ENCODE results near the gene LHX3. TPM values are rescaled to one million over a fixed set of nuclear protein-coding genes. Genes with fewer than 3 reads are reported as not detected.

LHX3 gene
- polyA plus RNA-seq, 2 of the 4 experiments (the other 2 are of a cell fraction): 0.03 TPM; not detected in 1

DNA sequence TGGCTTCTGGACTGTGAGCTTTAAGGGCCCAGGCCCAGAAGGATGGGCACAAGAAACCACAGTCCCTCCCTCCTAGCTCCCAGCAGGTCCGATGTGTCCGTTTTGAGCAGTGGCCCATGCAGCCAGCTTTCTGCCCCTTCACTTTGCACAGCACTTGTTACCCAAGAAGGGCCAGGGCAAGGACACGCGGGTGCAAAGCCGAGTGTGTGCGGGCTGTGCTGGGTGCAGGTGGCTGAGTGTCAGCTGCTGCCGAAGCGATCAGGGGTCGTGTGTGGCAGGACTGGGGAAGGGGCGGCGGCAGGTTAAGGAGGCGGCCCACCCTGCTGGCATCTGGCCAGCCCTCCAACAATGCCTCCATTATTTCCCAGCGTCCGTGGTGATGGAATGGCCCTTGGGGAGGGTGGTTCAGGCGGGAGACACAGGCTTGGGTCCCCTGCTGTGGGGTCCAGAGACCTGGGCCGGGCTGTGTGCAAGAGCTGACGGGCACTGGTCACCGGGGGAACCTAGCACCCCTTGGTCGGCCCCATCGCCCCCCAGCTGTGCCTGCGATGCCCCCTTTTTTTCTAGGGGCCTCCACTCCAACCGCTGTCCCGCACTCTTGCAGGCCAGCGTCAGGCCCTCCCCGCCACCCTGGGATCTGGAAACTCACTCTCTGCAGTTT is 653 bp downstream of the LHX3 start:
- no peak for TF ChIP-seq BHLHE40 (IDR thresholded peaks at IDR 0.05; ENCODE audit: low read depth, low read length)
- TF ChIP-seq EHF (CRISPR knock-in tag; IDR thresholded peaks at IDR 0.05): no peak
- no peak for TF ChIP-seq ELK1 (IDR thresholded peaks at IDR 0.05; ENCODE audit: low read depth, low read length)
- TF ChIP-seq ATOH8 (CRISPR knock-in tag; IDR thresholded peaks at IDR 0.05; ENCODE audit: low read depth): no peak
- no peak for TF ChIP-seq MAFK (IDR thresholded peaks at IDR 0.05; ENCODE audit: partially characterized antibody)
- no peak for TF ChIP-seq ZNF302 (CRISPR knock-in tag; IDR thresholded peaks at IDR 0.05)
- no peak for TF ChIP-seq CEBPB (IDR thresholded peaks at IDR 0.05)
- TF ChIP-seq RARB (CRISPR knock-in tag; IDR thresholded peaks at IDR 0.05): no peak
- no peak for TF ChIP-seq MAZ (IDR thresholded peaks at IDR 0.05; ENCODE audit: borderline replicate concordance, low read depth, low read length)
- TF ChIP-seq USF2 (IDR thresholded peaks at IDR 0.05): no peak
- no peak for TF ChIP-seq JUN (IDR thresholded peaks at IDR 0.05)
- TF ChIP-seq POLR2A (IDR thresholded peaks at IDR 0.05; ENCODE audit: low read length): no peak
- no peak for TF ChIP-seq JUNB (IDR thresholded peaks at IDR 0.05)
- TF ChIP-seq FOSL2 (IDR thresholded peaks at IDR 0.05): no peak
- TF ChIP-seq FOSL2 (CRISPR knock-in tag; IDR thresholded peaks at IDR 0.05): no peak
- no peak for TF ChIP-seq CHD2 (IDR thresholded peaks at IDR 0.05; ENCODE audit: low read length, partially characterized antibody)
- WGBS (ENCODE audit: missing lambda C conversion rate): 77% methylated on average over 23 of the region's 25 CpGs
- Histone ChIP-seq H3K9me3 (no peaks in the 10 kb centered on the region), H3K4me1 (peaks cover 10% of the 10 kb centered on the region; the same call in 1 of the 3 replicates), H3K4me2 (no peak overlapping the region), H3K27ac (no peak overlapping the region), H3K4me3 (no peak overlapping the region)
- CTCF ChIA-PET: interaction anchor here (1.2 to 3.2 kb wide), 4 partner anchors 11 to 32 kb away, joined by 4 to 8 read pairs (median 4); no protein-coding TSS in a partner anchor
- DNase-seq (ENCODE audit: low read depth in 1 of 2, low spot score in 1 of 2): no peak
- POLR2A ChIA-PET: no interaction called here
- peak; percentile 5 to 26; a peak in 3 of 6 replicates for ATAC-seq
- no peak for FAIRE-seq

- ATAC-seq: peak; percentile 4 to 19; a peak in 3 of 6 replicates
- peak overlapping the region; percentile 52; the same call in 1 of the 3 replicates for H3K4me2 ChIP-seq
- H3K9me3 ChIP-seq: no peaks in the 10 kb centered on the region
- no peak for FAIRE-seq
- ChIA-PET POLR2A (no interaction called here), CTCF (interaction anchor here (0.8 to 3.2 kb wide), 6 partner anchors 12 to 80 kb away, joined by 4 to 8 read pairs (median 4); no protein-coding TSS in a partner anchor)
- no peak overlapping the region for H3K4me3 ChIP-seq
- 73% methylated on average over 19 of the region's 33 CpGs for WGBS (ENCODE audit: missing lambda C conversion rate)
- H3K4me1 ChIP-seq: peaks cover 10% of the 10 kb centered on the region; the same call in 1 of the 3 replicates
- no peak for DNase-seq (ENCODE audit: low read depth in 1 of 2, low spot score in 1 of 2)
- no peak overlapping the region for H3K27ac ChIP-seq
- TF ChIP-seq RFX5 (IDR thresholded peaks at IDR 0.05) (no peak), EP300 (IDR thresholded peaks at IDR 0.05) (no peak), SREBF2 (IDR thresholded peaks at IDR 0.05) (no peak), FOSL2 (IDR thresholded peaks at IDR 0.05) (no peak), FOSL2 (CRISPR knock-in tag; IDR thresholded peaks at IDR 0.05) (no peak), HES2 (IDR thresholded peaks at IDR 0.05) (no peak), ZNF302 (CRISPR knock-in tag; IDR thresholded peaks at IDR 0.05) (no peak), CEBPB (IDR thresholded peaks at IDR 0.05) (no peak), HEYL (CRISPR knock-in tag; IDR thresholded peaks at IDR 0.05) (no peak), ELK1 (IDR thresholded peaks at IDR 0.05; ENCODE audit: low read depth, low read length) (no peak), POLR2AphosphoS2 (conservative IDR thresholded peaks at IDR 0.05; ENCODE audit: low read length) (no peak), SMC3 (IDR thresholded peaks at IDR 0.05) (no peak), RCOR1 (IDR thresholded peaks at IDR 0.05; ENCODE audit: low read depth, low read length) (no peak), HOXB13 (CRISPR knock-in tag; IDR thresholded peaks at IDR 0.05; ENCODE audit: low read depth) (no peak)
- TF ChIP-seq, protein P1, sequence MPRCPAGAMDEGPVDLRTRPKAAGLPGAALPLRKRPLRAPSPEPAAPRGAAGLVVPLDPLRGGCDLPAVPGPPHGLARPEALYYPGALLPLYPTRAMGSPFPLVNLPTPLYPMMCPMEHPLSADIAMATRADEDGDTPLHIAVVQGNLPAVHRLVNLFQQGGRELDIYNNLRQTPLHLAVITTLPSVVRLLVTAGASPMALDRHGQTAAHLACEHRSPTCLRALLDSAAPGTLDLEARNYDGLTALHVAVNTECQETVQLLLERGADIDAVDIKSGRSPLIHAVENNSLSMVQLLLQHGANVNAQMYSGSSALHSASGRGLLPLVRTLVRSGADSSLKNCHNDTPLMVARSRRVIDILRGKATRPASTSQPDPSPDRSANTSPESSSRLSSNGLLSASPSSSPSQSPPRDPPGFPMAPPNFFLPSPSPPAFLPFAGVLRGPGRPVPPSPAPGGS (IDR thresholded peaks at IDR 0.05): no peak
- TF ChIP-seq, protein P2, sequence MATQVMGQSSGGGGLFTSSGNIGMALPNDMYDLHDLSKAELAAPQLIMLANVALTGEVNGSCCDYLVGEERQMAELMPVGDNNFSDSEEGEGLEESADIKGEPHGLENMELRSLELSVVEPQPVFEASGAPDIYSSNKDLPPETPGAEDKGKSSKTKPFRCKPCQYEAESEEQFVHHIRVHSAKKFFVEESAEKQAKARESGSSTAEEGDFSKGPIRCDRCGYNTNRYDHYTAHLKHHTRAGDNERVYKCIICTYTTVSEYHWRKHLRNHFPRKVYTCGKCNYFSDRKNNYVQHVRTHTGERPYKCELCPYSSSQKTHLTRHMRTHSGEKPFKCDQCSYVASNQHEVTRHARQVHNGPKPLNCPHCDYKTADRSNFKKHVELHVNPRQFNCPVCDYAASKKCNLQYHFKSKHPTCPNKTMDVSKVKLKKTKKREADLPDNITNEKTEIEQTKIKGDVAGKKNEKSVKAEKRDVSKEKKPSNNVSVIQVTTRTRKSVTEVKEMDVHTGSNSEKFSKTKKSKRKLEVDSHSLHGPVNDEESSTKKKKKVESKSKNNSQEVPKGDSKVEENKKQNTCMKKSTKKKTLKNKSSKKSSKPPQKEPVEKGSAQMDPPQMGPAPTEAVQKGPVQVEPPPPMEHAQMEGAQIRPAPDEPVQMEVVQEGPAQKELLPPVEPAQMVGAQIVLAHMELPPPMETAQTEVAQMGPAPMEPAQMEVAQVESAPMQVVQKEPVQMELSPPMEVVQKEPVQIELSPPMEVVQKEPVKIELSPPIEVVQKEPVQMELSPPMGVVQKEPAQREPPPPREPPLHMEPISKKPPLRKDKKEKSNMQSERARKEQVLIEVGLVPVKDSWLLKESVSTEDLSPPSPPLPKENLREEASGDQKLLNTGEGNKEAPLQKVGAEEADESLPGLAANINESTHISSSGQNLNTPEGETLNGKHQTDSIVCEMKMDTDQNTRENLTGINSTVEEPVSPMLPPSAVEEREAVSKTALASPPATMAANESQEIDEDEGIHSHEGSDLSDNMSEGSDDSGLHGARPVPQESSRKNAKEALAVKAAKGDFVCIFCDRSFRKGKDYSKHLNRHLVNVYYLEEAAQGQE (IDR thresholded peaks at IDR 0.05): no peak
These were observed 1.4 kb downstream of the LHX3 start for GRCh38 chr9:136203408-136204144.
